DMS79 (cell line): Measurements from ENCODE around the gene VPS9D1.
"Not testable (repeated sequence)": the region's sequence is repeated elsewhere in the genome, so short reads cannot be mapped to it uniquely, and the experiment has no call there.

ENCODE experiments used
- DNase-seq: peaks from one replicate; lab custom pipeline; 2025; lab: John Stamatoyannopoulos, UW

VPS9D1 gene

GRCh38 chr16:89693931-89694783, 26.5 kb downstream of the VPS9D1 start:
- DNase-seq: no peak

GRCh38 chr16:89693289-89693731, 27.4 kb downstream of the VPS9D1 start:
- DNase-seq: no peak

- DNase-seq: no peak
Observed at GRCh38 chr16:89691986-89692569, 28.6 kb downstream of the VPS9D1 start.

- no peak for DNase-seq
Observed at GRCh38 chr16:89691231-89691985, 29.3 kb downstream of the VPS9D1 start.

GRCh38 chr16:89690392-89690901, 30.3 kb downstream of the VPS9D1 start:
- no peak for DNase-seq

GRCh38 chr16:89689621-89690020, 31.1 kb downstream of the VPS9D1 start:
- not testable (repeated sequence) for DNase-seq

GRCh38 chr16:89689142-89689541, 31.6 kb downstream of the VPS9D1 start:
- DNase-seq: no peak

- no peak for DNase-seq
Observed at GRCh38 chr16:89688395-89688794, 32.3 kb downstream of the VPS9D1 start.

GRCh38 chr16:89687092-89687940, 33.4 kb downstream of the VPS9D1 start:
- peak; percentile 7 for DNase-seq

- peak; percentile 34 for DNase-seq
Observed at GRCh38 chr16:89686520-89687091, 34.1 kb downstream of the VPS9D1 start, which contains the start of gene CDK10. Gene CDK10 (plus strand): TSS chr16:89686689. CDS start chr16:89686711, 22 bp downstream.

GRCh38 chr16:89685916-89686315, 34.8 kb downstream of the VPS9D1 start:
- DNase-seq: no peak

- DNase-seq: no peak
Observed at GRCh38 chr16:89678258-89678657, 42.4 kb downstream of the VPS9D1 start.

GRCh38 chr16:89672177-89672941, 48.3 kb downstream of the VPS9D1 start:
- DNase-seq: no peak

- DNase-seq: not testable (repeated sequence)
Observed at GRCh38 chr16:89671565-89671964, 49.1 kb downstream of the VPS9D1 start.

GRCh38 chr16:89670496-89671431, 49.9 kb downstream of the VPS9D1 start:
- DNase-seq: no peak

GRCh38 chr16:89669755-89670154, 50.9 kb downstream of the VPS9D1 start:
- DNase-seq: no peak

GRCh38 chr16:89668790-89669158, 51.9 kb downstream of the VPS9D1 start:
- DNase-seq: no peak

- no peak for DNase-seq
Observed at GRCh38 chr16:89667633-89668032, 53.1 kb downstream of the VPS9D1 start.

- not testable (repeated sequence) for DNase-seq
Observed at GRCh38 chr16:89667000-89667399, 53.7 kb downstream of the VPS9D1 start.
